HL-60 (cell line): Measurements from ENCODE around the gene ARHGAP26.
A peak's percentile ranks its signal among the peaks of the same experiment; 100 is the strongest.

Experiments used
- DNase-seq, 2 experiments: peaks; one replicate each; pipeline ENCODE4 v3.0.0-alpha.2; 2010 to 2020; ENCODE audit warnings: low read depth in 1 of 2, low spot score in 1 of 2
- H3K27ac ChIP-seq: fragments of 250-450 bp; sonication (Bioruptor Pico); replicated peaks from 2 replicates; pipeline ENCODE4 v1.5.1; 2020; ENCODE audit warnings: mild to moderate bottlenecking, moderate library complexity
- H3K27me3 ChIP-seq: fragments of 250-450 bp; sonication (Bioruptor Pico); 2 replicates; pipeline ENCODE4 v1.5.1; 2021; ENCODE audit warnings: mild to moderate bottlenecking, moderate library complexity; ENCODE audit not compliant: insufficient read depth, poor library complexity, severe bottlenecking
- H3K4me3 ChIP-seq: replicated peaks from 2 replicates; pipeline ENCODE4 v1.5.1; 2011; ENCODE audit warnings: mild to moderate bottlenecking, control low read depth, low read length; ENCODE audit not compliant: insufficient read depth
- CTCF ChIP-seq: IDR thresholded peaks from one replicate; pipeline ENCODE4 v1.5.1; 2011; ENCODE audit warnings: low read length, control low read depth, inconsistent platforms; ENCODE audit not compliant: insufficient read depth
- GABPA ChIP-seq: IDR thresholded peaks from 2 replicates; pipeline ENCODE4 v1.6.1; 2012; ENCODE audit warnings: low read depth
- POLR2AphosphoS5 ChIP-seq: IDR thresholded peaks from 2 replicates; pipeline ENCODE4 v1.6.1; 2012; ENCODE audit warnings: low read depth
- SPI1 ChIP-seq: IDR thresholded peaks from 2 replicates; pipeline ENCODE4 v1.6.1; 2012; ENCODE audit warnings: low read depth, mild to moderate bottlenecking, borderline replicate concordance
- TF ChIP-seq, protein P1 (sequence below): IDR thresholded peaks from 2 replicates; pipeline ENCODE4 v1.6.1; 2012; ENCODE audit warnings: low read depth; ENCODE audit not compliant: insufficient replicate concordance

ARHGAP26 gene

DNA sequence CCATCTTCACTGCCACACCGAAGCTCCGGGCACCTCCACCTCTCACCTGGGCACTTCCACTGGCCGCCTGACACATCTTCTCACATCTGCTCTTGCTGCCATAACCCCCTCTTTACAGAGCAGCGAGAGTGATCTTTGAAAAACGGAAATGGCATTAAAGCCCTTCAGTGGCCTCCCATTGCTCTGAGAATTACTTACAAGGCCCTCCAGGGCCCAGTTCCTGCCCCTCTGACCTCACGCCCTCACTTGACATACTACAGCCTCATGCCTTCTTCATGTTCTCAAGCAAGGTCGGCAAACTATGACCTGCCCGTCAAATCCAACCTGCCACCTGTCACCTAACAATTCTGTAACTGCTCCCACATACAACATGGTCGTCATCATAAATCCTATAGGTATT lies 446.0 kb downstream of the ARHGAP26 start:
- H3K27ac ChIP-seq = peak overlapping the region; percentile 43
- no peak for DNase-seq
- H3K4me3 ChIP-seq = no peak overlapping the region
- TF ChIP-seq CTCF (no peak), SPI1 (no peak), POLR2AphosphoS5 (no peak), GABPA (no peak)
- TF ChIP-seq, protein P1, sequence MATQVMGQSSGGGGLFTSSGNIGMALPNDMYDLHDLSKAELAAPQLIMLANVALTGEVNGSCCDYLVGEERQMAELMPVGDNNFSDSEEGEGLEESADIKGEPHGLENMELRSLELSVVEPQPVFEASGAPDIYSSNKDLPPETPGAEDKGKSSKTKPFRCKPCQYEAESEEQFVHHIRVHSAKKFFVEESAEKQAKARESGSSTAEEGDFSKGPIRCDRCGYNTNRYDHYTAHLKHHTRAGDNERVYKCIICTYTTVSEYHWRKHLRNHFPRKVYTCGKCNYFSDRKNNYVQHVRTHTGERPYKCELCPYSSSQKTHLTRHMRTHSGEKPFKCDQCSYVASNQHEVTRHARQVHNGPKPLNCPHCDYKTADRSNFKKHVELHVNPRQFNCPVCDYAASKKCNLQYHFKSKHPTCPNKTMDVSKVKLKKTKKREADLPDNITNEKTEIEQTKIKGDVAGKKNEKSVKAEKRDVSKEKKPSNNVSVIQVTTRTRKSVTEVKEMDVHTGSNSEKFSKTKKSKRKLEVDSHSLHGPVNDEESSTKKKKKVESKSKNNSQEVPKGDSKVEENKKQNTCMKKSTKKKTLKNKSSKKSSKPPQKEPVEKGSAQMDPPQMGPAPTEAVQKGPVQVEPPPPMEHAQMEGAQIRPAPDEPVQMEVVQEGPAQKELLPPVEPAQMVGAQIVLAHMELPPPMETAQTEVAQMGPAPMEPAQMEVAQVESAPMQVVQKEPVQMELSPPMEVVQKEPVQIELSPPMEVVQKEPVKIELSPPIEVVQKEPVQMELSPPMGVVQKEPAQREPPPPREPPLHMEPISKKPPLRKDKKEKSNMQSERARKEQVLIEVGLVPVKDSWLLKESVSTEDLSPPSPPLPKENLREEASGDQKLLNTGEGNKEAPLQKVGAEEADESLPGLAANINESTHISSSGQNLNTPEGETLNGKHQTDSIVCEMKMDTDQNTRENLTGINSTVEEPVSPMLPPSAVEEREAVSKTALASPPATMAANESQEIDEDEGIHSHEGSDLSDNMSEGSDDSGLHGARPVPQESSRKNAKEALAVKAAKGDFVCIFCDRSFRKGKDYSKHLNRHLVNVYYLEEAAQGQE = no peak
- no peaks in the 10 kb centered on the region for H3K27me3 ChIP-seq

GRCh38 chr5:143217065-143217803 lies 447.1 kb downstream of the ARHGAP26 start:
- Histone ChIP-seq H3K27me3 (no peaks in the 10 kb centered on the region), H3K4me3 (no peak overlapping the region), H3K27ac (peak overlapping the region; percentile 5)
- DNase-seq = peak; percentile 56 to 58
- TF ChIP-seq SPI1 (0 out of 2 replicates have a peak, but pooled peaks have one; percentile 4), CTCF (no peak), POLR2AphosphoS5 (no peak)

DNA sequence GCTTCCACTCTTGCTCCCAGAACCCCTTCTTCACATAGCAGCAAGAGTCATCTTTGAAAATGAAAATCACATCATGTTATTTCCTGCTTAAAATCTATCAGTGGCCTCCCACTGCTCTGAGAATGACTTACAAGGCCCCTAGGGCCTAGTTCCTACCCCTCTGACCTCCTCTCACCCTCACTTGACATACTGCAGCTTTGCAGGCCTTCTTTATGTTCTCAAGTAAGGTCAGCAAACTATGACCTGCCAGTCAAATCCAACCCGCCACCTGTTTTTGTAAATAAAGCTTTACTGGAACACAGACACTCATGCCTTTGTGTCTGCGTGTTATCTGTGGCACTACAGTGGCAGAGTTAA lies 447.6 kb downstream of the ARHGAP26 start:
- H3K27ac ChIP-seq = peak overlapping the region; percentile 5; the same call in 1 of the 2 replicates
- DNase-seq = no peak

More for the DNA sequence above, 447.6 kb downstream of the ARHGAP26 start:
- Histone ChIP-seq H3K4me3 (no peak overlapping the region), H3K27me3 (no peaks in the 10 kb centered on the region)
- no peak for TF ChIP-seq CTCF
- no peak for TF ChIP-seq POLR2AphosphoS5
- TF ChIP-seq, protein P1 = no peak
- no peak for TF ChIP-seq GABPA
- no peak for TF ChIP-seq SPI1
